Measurements from ENCODE around the gene DACT2.

- TF ChIP-seq, protein P1, sequence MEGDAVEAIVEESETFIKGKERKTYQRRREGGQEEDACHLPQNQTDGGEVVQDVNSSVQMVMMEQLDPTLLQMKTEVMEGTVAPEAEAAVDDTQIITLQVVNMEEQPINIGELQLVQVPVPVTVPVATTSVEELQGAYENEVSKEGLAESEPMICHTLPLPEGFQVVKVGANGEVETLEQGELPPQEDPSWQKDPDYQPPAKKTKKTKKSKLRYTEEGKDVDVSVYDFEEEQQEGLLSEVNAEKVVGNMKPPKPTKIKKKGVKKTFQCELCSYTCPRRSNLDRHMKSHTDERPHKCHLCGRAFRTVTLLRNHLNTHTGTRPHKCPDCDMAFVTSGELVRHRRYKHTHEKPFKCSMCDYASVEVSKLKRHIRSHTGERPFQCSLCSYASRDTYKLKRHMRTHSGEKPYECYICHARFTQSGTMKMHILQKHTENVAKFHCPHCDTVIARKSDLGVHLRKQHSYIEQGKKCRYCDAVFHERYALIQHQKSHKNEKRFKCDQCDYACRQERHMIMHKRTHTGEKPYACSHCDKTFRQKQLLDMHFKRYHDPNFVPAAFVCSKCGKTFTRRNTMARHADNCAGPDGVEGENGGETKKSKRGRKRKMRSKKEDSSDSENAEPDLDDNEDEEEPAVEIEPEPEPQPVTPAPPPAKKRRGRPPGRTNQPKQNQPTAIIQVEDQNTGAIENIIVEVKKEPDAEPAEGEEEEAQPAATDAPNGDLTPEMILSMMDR (IDR thresholded peaks at IDR 0.05): no peak
- no peak for TF ChIP-seq POLR2A (IDR thresholded peaks at IDR 0.05)
Measured at GRCh38 chr6:168368066-168368820, 48.7 kb upstream of the DACT2 start.

Measured in thyroid gland (tissue), 4 donors.